Skeletal muscle cell (primary cell): ENCODE data around the gene PTPRR.
A peak's percentile ranks its signal among the peaks of the same experiment; 100 is the strongest.
"Not testable (repeated sequence)": the region's sequence is repeated elsewhere in the genome, so short reads cannot be mapped to it uniquely, and the experiment has no call there.

Experiments used
- DNase-seq: peaks from one replicate; pipeline ENCODE4 v3.0.0-alpha.2; 2010; ENCODE audit warnings: low read depth
- H3K4me3 ChIP-seq: 2 replicates; pipeline ENCODE4 v1.5.1; 2011; ENCODE audit warnings: low read depth, mild to moderate bottlenecking, control low read depth, low read length, moderate library complexity

The PTPRR gene

DNA sequence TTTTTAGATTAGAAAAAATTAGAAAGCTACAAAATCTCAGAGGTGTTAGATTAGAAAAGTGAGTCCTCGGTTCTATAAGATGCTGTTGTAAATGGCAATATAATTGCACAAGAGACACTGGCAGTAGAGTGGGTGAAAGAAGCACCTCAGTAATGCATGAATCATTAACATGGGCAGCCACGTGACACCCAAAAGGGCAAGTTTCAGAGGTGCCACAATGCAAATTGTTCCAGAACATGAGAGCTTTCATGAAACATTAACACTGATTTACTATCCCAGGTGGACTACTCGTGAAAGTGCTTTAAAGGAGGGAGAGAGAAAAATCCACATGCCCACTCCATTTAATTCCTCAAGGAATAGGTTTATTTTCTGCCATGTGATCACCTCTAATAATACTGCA, 108.4 kb downstream of the PTPRR start:
- no peak for DNase-seq
- H3K4me3 ChIP-seq = no peak overlapping the region

DNA sequence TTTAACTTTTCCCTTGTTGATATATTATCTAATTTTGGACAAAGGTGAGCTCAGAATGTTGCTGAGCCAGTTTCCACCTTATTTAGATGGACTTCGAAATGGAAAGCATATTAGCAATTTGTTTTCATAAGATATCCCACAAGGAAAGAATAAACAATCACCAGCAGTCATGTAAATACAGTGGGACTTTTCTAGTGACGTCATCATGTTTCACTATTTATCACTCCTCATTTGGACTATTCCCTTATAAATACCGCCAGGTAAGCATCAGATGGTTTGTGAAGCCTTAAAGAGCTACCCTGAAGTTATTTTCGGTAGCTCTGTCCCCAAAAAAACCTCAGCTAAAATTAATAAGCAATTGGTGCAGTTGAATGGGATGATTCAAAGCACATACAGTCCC, 110.7 kb downstream of the PTPRR start:
- DNase-seq = no peak

DNA sequence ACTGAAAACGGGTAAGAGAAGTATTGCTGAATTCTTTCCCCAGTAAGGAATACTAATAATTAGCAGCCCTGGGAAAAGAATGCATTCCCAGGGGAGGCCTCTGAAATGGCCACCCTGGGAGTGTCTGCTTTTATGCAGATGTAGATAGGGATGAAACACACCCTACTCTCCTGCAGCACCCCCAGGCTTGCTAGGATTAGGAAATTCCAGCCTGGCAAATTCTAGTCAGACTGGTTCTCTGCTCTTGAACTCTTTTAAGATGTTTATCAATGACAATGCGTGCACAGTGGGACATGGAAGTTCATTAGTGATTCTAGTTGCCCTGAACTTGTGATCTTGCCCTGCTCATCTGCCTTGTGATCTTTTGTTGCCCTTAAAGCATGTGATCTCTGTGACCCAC, 112.5 kb downstream of the PTPRR start:
- DNase-seq, H3K4me3 ChIP-seq: not testable (repeated sequence)

More for the DNA sequence above, 110.7 kb downstream of the PTPRR start:
- H3K4me3 ChIP-seq = no peak overlapping the region

DNA sequence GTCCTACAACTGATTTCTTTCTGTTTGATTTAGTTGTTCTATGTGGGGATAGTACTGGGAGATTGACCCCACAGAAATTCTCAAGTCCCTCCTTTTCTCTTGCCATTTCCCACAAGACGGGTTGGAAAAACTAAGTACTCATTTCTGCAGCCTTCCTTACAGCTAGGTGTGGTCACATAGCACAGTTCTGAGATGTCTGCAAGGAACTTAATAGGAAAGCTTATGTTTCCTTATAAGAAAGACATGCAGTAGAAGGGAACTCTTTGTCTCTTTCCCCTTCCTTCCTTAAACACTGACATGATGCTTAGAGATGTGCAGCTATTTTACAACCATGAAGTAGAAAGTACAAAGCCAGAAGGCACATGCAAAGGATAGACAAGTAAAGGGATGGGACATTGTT, 113.7 kb downstream of the PTPRR start:
- no peak for DNase-seq

DNA sequence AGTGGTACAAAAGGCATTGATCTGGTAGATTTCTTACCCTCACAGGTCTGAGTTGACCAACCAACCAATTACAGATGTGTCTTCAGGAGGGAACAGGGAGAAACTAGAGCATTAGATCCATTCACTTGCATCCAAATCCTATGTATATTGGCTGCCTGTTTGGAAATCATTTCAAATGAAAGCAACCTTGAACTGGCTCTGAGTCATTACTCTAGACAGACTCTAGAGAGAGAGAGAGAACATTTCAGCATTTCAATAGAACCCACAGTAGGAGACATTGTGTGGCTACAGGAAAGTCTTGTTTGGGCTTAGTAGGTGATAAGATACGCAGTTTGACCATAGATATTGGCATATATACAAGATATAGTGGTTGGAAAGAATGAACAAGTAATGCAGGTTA, 114.5 kb downstream of the PTPRR start:
- no peak overlapping the region for H3K4me3 ChIP-seq
- no peak for DNase-seq

More for the DNA sequence above, 113.7 kb downstream of the PTPRR start:
- H3K4me3 ChIP-seq = no peak overlapping the region

DNA sequence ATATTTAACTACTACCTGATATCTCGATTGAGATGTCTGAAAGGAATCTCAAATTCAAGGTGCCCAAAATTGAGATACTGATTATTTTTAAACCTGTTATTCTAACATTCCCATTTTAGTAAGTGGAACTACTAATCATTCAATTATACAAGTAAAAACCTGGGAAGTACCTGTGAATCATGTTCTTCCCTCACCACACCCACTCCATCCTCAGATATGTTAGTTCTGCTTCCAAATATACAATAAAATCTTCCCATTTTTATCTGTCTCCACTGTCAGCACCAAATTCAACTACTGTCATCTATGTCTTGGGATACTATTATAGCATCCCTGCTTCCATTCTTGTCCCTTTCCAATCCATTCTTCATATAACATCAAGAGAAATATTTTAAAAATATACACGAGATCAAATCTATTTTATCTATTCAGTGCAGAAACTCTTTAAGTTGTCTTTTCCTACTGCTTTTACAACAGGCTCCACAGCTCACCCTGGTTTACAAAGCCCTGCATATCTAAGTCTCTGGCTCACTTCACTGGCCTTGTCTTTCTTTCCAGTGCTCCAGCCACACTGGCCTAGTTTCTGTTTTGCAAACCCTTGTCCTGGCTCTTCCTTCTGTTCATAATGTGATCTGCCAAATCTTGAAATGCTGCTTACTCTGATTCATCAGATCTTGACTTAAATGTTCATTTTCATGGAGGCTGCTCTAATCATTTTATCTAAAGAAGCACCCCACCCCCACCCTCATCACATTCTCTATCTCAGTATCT, 122.3 kb downstream of the PTPRR start:
- no peak overlapping the region for H3K4me3 ChIP-seq
- DNase-seq = no peak

DNA sequence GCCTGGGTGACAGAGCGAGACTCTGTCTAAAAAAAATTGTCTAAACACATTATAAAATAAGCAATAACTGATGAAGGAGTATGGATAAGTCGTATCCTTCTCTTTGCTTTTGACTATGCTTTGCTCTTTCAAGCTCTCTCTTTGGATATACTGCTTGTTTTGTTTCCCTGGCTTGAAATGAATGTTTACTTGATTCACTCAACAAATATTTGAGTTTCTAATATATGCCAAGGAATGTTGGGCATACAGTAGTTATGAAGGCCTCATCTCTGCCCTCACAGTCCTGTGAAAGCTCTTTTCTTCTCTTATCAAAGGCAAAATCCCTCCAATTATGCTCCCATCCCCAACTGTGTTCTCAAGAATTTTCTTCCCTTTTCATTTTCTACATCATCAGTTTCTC, 123.5 kb downstream of the PTPRR start:
- no peak for DNase-seq

DNA sequence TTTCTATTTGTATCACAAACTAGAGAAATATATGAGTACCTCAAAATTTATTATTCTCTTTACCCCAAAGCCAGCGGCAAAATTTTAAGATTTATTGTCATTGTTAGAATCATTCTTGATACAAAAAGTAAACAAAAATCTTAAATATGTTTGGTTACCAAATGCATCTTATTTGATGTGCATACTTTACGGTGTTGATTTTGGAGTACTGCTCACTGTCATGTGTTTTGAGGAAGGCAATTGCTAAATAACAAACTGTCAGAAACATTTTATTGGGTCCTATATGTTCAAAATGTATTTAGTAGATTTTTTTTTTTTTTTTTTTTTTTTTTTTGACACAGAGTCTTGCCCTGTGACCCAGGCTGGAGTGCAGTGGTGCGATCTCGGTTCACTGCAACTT, 124.9 kb downstream of the PTPRR start:
- no peak overlapping the region for H3K4me3 ChIP-seq
- DNase-seq = no peak

More for the DNA sequence above, 123.5 kb downstream of the PTPRR start:
- H3K4me3 ChIP-seq = no peak overlapping the region

DNA sequence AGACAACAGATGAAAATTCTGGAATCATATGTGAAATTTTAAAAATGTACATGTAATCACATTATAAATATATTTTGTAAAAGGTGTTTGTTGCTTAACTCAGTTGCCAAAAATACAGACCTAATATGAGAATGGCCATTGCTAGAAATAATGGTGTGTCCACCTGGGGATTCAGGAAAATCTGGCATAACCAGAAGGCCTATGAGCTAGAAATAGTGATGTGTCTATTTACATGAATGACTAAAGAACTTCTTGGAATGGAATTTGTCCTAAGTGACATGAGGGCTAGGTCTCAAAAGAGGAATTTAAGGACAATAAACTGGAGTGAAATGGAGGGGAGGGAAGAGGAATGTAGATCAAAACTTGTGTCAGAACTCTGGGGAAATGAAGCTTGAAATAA, 126.4 kb downstream of the PTPRR start:
- no peak overlapping the region for H3K4me3 ChIP-seq
- DNase-seq = no peak

DNA sequence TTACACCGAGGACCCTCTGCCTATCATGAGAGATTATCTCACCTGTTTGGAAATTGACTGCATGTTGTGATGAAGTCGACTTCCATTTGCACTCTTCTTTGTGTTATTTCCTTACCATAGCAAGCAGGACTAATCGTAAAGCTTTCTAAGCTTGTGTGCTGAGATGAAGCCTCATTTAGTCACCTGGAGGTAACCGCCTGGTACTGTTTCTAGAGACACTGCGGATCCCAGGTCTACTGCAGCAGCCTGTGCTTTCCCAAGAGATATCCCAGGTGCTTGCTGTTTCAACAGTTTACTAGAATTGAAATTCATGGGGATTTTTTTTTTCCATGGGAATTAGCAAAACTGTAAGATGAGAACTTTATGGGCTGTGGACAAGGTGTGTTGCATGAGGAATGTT, 131.8 kb downstream of the PTPRR start:
- H3K4me3 ChIP-seq = no peak overlapping the region
- DNase-seq = no peak

DNA sequence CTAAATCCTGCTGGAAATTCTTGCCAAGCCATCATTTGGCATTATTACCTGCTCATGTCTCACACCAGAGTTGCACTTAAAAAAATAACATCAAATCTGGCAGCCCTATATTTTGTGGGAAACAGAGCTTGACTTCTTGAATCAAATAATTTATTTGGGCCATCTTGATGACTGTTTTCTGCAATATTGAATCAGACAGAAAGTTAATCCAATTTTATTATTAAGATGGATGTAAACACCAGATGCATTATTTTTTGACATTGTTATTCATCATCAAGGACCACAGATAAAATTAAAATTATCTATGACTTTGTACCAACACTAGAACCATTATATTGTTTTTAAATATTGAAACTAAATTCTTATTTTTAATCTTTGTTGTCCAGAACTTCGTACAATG, 132.9 kb downstream of the PTPRR start:
- H3K4me3 ChIP-seq = no peak overlapping the region
- no peak for DNase-seq

DNA sequence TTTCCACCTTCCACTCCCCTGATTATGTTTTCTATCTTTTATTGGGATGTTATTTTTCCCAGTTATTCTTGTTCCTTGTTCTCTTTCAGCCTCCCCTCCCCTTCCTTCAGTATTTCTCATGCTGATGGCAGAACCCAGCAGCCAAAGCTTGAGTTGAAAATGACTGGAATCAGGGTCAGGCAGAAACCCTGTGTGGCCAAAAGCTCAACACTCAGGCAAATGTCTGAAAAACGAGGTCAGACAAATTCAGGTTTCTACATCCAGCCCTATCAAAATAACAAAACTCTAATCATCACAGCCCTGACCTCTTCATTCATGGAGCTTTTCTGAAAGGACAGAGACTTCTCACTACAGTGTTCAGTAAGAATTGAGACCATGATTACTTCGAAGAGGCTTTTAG, 134.6 kb downstream of the PTPRR start:
- H3K4me3 ChIP-seq = no peak overlapping the region
- DNase-seq = no peak

DNA sequence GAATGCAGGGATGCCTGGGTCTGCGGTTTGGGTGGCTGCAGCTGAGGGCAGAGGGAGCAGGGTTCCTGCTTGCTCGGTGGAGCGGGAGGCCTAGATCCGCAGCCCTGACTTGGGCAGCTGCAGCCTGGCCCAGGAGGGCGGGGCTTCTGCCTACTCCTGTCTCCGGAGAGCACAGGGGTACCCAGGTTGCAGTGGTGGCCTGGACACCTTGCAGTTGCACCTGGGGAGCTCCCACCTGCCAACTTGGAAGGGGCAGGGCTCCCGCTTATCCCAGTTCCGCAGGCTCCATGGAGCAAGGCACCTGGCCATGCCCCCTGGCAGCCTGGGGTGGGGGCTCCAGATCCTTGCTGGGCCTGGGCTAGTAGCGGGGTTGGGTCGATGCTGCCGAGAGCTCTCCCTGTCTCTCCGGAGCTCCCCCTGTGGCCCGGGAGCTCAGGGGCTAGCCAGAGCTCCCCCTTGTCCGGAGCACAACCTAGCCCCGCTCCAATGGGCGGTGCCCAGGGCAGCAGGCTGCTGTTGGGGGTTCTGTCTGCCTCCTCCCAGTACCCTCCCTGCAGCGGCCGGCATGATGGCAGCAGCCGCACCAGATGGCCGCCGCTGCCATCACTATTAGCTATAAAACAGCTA, 136.4 kb downstream of the PTPRR start:
- no peak overlapping the region for H3K4me3 ChIP-seq
- DNase-seq = no peak

DNA sequence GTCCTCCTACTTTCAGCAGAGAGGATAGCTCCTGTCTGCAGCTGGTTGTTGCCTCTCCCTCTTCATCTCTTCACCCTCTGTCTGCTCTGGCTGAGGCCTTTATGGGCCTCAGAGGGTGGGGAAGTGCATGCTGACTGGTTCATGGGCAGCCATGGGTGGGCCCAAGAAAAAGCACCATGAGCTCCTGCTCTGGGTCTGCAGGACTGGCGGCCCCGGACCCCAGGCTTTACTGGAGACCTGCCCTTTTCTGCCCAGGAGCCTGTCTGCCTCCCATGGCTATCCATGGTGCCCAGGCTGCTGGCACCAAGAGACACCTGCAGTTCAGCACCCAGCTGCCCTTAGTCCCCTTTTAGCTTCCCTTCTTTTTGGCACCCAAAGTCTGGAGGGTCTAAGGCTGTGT, 137.1 kb downstream of the PTPRR start:
- no peak for DNase-seq
- no peak overlapping the region for H3K4me3 ChIP-seq

DNA sequence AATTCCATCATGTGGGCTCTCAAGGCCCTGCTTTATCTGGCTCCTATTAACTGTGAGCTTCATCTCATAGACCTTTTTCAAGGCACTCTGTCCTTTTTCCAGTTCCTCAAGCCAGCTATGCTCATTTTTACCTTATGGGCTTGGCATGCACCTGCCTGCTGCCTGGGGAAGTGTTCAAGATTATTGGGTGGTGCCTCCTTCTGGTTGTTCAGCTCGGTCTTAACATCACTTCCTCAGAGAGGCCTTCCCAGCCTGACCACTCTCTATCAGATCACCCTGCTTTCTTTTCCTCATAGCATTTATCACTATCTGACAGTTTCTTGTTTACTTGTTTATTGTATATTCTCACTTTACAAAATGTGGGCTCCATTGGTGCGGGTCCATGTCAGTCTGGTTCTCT, 141.3 kb downstream of the PTPRR start:
- no peak overlapping the region for H3K4me3 ChIP-seq
- no peak for DNase-seq

DNA sequence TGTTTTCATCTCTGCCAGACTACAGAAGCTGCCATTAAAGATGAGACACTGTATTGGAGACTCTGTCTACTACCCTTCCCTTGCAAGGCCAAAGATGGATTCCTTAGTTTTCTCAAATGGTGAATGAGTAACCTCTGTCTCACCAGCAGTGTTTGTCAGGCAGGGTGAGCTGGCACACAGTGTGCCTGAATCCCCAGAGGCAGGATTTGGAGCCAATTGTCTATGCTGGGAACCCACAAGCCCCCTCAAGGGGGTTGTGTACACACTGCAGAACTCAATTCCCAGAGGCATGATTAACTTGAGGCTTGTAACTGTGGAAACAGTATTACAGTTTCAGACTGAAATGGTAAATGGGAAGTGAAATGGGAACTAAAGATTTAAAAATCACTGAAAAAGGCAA, 146.5 kb downstream of the PTPRR start:
- H3K4me3 ChIP-seq = no peak overlapping the region
- peak; percentile 94 for DNase-seq

DNA sequence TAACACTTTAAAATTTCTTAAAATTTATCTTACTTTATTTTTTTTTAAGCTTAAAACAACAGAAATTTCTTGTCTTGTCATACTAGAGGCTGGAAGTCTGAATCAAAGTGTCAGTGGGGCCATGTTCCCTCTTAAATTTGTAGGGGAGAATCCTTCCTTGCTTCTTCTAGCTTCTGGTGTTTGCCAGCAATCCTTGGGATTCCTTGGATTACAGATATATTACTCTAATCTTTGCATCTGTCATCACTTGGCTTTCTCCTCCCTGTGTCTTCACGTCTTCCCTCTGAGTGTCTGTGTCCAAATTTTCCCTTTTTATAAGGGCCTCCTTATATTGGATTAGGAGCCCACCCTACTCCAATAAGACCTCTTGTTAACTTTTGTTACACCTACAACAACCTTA, 147.7 kb downstream of the PTPRR start:
- peak; percentile 3 for DNase-seq
- H3K4me3 ChIP-seq = no peak overlapping the region

DNA sequence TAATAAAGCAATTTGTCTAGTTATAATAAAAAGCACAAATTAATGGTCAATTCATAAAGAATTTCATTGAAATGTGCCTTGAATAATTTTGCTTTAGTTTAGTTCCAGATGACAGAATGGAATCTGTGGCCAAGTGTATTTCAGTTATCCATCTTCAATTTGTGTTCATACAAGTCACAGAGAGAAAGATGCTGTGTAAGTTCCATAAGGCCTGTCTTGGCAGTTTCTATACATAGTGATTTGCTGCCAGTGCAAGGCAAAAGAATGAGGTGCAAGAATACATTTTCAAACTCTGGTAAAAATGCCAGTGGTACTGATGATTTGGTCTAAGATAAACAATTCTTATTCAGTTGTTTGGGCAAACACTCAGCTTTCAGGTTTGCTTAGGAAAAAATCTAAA, 149.0 kb downstream of the PTPRR start:
- DNase-seq = no peak
- H3K4me3 ChIP-seq = no peak overlapping the region

DNA sequence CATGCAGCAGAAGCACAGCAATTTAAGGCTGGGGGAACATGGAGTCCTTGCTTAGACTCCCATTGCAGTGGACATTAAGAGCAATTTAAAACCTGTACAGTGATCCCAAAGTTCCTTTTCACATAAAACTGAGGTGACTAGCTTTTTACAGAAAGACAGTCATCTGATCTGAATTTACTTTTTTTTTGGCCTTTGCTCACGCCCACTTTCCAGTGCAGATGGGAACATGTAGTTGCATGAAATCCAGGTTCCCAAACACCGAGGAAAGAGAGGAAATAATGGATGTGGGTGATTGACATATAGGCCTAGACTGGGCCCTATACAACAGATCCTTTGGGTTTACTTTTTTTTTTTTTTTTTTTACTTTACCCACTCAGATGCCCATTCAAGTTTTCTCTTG, 156.9 kb downstream of the PTPRR start:
- DNase-seq = no peak
- no peak overlapping the region for H3K4me3 ChIP-seq

DNA sequence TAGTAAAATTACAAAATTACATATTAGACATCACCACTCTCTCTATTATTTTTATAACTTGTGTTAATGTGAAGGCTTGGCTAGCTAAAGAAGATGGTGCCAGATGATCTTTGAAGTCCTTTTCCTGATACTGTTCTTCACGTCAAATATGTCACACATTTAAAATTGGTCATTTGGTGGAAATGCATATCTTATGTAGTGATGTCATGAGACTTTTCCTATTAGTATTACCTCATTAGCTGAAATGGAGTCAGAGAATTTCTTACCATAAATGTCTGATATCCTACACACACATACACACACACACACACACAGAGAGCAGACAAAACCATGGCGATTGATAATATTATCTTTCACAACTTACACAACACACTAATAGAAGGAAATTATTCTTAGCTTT, 158.5 kb downstream of the PTPRR start:
- no peak for DNase-seq

DNA sequence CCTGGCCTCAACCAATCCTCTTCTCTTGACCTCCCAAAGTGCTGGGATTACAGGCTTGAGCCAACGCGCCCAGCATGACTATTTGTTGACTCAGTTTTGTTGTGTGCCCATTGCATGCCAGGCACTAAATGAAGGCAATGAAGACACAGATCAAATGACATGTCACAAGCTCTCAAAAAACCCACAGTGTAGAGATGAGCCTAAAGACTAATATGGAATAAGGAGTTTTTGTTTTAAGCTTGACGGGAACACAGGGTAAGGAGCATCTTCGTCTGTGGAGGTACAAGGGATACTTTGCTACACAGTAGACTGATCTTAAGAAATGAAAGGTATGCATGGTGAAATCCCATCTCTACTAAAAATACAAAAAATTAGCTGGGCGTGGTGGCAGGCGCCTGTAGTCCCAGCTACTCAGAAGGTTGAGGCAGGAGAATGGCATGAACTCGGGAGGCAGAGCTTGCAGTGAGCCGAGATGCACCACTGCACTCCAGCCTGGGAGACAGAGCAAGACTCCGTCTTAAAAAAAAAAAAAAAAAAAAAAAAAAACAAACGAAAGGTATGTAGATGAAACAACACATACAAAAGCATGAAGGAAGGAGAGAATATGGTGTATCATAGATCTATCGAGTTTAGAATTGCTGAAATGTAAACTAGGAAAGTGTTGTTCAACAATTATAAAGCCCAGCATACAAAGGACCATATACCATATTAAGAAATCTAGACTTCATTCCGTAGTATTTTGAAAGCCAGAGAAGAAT, 161.2 kb downstream of the PTPRR start:
- H3K4me3 ChIP-seq = no peak overlapping the region
- no peak for DNase-seq

More for the DNA sequence above, 158.5 kb downstream of the PTPRR start:
- no peak overlapping the region for H3K4me3 ChIP-seq
